M059J (cell line): ENCODE data around the gene DGUOK. TPM values are rescaled to one million over a fixed set of nuclear protein-coding genes. Genes with fewer than 3 reads are reported as not detected.
"Not testable (repeated sequence)": the region's sequence is repeated elsewhere in the genome, so short reads cannot be mapped to it uniquely, and the experiment has no call there.

Experiments
- DNase-seq: peaks from one replicate; pipeline ENCODE4 v3.0.0-alpha.2; 2012; ENCODE audit warnings: low read depth
- total RNA-seq: library from RNA; depleted of rRNA; stranded (reverse); fragments of >200 nt; shearing (Covaris generic); gene quantifications from 2 replicates; pipeline ENCODE4 v1.2.3, GENCODE V29; 2014

The DGUOK gene
- total RNA-seq, 1 experiment from 2014 or later: 105 TPM

DNA sequence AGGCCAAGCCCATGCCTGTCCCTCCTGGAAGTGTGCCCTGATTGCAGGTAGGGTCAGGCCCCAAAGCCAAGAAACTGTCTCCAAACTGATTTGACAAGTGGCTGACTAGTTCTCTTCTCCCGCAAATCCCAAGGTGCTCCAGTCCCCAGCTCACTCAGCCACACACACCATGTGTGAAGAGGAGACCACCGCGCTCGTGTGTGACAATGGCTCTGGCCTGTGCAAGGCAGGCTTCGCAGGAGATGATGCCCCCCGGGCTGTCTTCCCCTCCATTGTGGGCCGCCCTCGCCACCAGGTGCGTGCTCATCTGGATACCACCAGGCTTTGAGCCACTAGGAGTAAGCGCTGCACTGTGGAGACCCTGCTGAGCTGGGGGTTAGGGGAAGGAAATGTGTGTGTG lies 25.5 kb upstream of the DGUOK start:
- no peak for DNase-seq

DNA sequence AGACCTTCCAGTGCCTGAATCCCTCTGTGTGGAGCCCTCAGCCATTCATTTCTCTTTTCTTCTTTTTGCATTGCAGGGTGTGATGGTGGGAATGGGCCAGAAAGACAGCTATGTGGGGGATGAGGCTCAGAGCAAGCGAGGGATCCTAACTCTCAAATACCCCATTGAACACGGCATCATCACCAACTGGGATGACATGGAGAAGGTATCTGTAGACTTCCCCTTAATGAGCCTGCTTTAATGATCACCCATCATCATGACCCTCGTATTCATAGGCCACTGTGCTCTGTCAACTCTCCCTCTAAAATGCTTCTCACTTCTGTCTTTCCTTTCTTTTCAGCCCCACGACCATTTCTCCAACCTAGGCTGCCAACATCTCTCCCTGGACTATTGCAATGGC lies 24.4 kb upstream of the DGUOK start:
- DNase-seq: no peak

- DNase-seq: no peak
Measured at GRCh38 chr2:73903313-73903712, 23.4 kb upstream of the DGUOK start.

DNA sequence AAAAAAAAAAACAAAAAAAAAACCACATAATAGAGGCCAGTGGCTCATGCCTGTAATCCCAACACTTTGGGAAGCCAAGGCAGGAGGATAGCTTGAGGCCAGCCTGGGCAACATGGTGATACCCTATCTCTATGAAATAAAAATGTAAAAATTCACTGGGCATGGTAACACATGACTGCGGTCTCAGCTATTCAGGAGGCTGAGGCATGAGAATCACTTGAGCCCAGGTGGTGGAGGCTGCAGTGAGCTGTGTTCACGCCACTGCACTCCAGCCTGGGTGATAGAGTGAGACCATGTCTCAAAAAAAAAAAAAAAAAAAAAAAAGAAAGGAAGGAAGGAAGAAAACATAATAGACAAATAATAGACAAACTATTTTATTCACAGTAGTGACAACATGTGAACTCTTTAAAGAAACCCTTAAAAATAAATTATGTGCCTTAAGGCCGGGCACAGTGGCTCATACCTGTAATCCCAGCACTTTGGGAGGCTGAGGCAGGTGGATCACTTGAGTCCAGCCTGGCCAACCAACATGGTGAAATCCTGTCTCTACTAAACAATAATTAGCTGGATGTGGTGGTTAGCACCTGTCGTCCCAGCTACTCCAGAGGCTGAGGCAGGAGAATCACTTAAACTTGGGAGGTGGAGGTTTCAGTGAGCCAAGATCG lies 22.6 kb upstream of the DGUOK start:
- DNase-seq: not testable (repeated sequence)

GRCh38 chr2:73904952-73905351 lies 21.7 kb upstream of the DGUOK start:
- no peak for DNase-seq

GRCh38 chr2:73906847-73907505 lies 19.7 kb upstream of the DGUOK start:
- no peak for DNase-seq

GRCh38 chr2:73907840-73908452 lies 18.7 kb upstream of the DGUOK start:
- DNase-seq: peak; percentile 24

GRCh38 chr2:73908689-73909652 lies 17.7 kb upstream of the DGUOK start:
- peak; percentile 21 for DNase-seq

GRCh38 chr2:73910873-73911547 lies 15.7 kb upstream of the DGUOK start:
- no peak for DNase-seq

DNA sequence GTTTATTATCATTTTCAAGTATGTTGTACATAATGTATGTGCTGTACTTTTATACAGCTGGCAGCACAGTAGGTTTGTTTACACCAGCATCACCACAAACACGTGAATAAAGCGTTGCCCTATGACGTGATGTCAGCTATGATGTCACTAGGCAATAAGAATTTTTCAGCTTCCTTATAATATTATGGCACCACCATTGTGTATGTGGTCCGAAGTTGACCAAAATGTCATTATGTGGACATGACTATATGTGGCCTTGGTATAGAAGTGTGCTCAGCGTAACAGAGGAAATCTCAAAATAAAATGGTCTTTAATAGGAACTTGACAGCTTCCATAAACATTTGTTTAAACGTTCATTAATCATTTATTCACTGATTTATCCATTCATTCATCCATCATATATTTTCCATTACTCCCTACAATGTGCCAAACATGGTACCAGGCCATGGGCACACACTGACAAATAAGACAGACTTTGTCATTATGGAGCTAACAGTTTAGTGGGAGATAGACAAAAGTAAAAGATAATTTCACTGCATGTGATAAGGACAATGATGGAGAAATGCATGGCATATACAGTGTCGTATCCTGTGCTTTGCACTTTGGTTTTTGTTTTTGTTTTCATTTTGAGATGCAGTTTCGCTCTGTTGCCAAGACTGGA lies 15.0 kb upstream of the DGUOK start:
- no peak for DNase-seq

- DNase-seq: no peak
Measured at GRCh38 chr2:73913414-73914054, 13.1 kb upstream of the DGUOK start.

- no peak for DNase-seq
Measured at GRCh38 chr2:73914667-73915066, 12.0 kb upstream of the DGUOK start.

- no peak for DNase-seq
Measured at GRCh38 chr2:73915437-73915993, 11.2 kb upstream of the DGUOK start.

- no peak for DNase-seq
Measured at GRCh38 chr2:73916666-73917065, 10.0 kb upstream of the DGUOK start.

GRCh38 chr2:73917296-73917695 lies 9.4 kb upstream of the DGUOK start:
- no peak for DNase-seq

DNA sequence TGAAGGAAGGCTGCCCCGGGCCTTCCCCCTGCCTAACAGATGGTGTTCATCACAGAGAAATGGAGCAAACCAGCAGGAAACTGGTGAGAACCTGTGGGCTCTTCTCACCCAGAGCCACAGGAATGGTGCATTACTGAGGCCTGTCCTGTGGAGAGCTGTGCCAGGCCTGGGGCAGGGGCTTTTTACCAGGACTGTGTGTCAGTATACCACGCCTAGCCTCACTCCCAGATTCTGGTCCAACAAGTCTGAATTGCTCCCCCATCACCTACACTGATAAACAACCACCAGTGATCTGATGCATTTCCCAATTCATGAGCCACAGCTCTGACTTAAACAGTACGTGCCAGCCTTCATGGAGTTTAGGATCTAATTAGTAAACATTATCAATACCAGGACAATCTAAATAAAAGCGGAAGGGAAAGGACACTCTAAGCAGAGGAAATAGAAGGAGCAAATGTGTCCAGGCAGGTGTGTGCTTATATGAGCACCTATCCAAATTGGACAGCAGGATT lies 8.9 kb upstream of the DGUOK start:
- DNase-seq: no peak

GRCh38 chr2:73918856-73919255 lies 7.8 kb upstream of the DGUOK start:
- DNase-seq: no peak

GRCh38 chr2:73919596-73920228 lies 7.0 kb upstream of the DGUOK start:
- no peak for DNase-seq
